Activated naive CD8-positive, alpha-beta T cell treated with anti-CD3 and anti-CD28 coated beads, Interleukin-2, amount 50 U/mL, for 16 hours (primary cell): ENCODE measurements around the gene IL13RA1.
A peak's percentile ranks its signal among the peaks of the same experiment; 100 is the strongest.
"Not testable (repeated sequence)": the region's sequence is repeated elsewhere in the genome, so short reads cannot be mapped to it uniquely, and the experiment has no call there.

Experiments used
- DNase-seq: peaks from one replicate; pipeline ENCODE4 v3.0.0-alpha.2; 2020; ENCODE audit warnings: low read depth, low spot score

IL13RA1 gene

GRCh38 chrX:118780509-118780908, 53.1 kb downstream of the IL13RA1 start:
- DNase-seq: no peak

- no peak for DNase-seq
Measured at GRCh38 chrX:118780911-118781310, 53.5 kb downstream of the IL13RA1 start.

GRCh38 chrX:118795528-118796280, 68.3 kb downstream of the IL13RA1 start:
- DNase-seq: no peak

- no peak for DNase-seq
Measured at GRCh38 chrX:118802857-118803256, 75.5 kb downstream of the IL13RA1 start.

DNA sequence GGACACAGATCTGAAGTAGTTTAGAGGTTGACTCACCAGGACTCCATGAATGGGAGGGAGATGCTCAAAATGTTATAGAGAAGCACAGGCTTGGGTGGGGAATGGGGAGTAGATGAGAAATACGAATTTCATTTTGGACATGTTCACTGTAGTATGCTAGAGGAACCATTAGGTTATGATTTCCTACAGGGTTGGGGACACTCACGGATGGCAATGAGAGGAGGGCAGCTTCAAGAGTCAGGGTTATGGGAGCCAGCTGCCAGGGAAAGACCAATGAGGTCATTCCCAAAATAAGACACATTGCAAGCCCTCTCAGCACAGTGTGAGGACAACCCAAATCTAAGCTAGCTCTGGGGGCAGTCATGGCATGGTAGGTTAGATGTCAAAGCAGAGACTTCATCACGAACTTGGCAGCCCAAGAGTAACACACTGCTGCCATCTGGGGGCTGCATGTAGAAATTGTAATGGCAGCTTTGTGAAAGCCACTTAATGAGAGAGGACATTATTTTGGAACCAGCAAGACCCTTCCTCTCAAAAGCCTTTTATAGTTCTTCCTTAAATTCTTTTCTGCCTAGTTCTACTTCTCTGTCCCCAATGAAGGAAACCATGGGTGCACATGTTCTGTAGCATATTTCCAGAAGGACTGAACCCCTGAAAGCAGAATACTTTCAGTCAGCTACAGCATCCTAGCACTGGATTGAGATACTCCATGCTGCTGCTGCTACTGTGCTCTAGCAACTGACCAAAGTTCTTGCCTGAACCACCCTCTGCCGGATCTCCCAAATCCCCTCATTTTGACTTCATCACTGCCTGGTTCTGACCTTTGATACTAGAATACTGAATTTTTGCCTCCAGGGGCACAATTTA, 80.0 kb downstream of the IL13RA1 start:
- no peak for DNase-seq

DNA sequence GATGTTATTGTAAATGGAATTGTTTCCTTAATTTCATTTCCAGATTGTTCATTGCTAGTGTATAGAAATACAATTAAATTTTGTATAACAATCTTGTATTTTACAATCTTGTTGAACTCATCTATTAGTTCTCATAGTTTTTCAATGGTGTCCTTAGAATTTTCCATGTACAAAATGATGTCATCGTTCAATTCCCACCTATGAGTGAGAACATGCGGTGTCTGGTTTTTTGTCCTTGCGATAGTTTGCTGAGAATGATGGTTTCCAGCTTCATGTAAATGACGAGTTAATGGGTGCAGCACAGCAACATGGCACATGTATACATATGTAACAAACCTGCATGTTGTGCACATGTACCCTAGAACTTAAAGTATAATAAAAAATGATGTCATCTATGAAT, 89.9 kb downstream of the IL13RA1 start:
- DNase-seq: not testable (repeated sequence)

GRCh38 chrX:118823263-118824172, 96.1 kb downstream of the IL13RA1 start, which contains the start of gene ZCCHC12:
TSS of gene ZCCHC12 (plus strand) at chrX:118823824. CDS start at chrX:118825245, 1,421 bp downstream.
- no peak for DNase-seq

- no peak for DNase-seq
Measured at GRCh38 chrX:118824173-118824730, 96.8 kb downstream of the IL13RA1 start.

- no peak for DNase-seq
Measured at GRCh38 chrX:118825227-118825626, 97.8 kb downstream of the IL13RA1 start.

DNA sequence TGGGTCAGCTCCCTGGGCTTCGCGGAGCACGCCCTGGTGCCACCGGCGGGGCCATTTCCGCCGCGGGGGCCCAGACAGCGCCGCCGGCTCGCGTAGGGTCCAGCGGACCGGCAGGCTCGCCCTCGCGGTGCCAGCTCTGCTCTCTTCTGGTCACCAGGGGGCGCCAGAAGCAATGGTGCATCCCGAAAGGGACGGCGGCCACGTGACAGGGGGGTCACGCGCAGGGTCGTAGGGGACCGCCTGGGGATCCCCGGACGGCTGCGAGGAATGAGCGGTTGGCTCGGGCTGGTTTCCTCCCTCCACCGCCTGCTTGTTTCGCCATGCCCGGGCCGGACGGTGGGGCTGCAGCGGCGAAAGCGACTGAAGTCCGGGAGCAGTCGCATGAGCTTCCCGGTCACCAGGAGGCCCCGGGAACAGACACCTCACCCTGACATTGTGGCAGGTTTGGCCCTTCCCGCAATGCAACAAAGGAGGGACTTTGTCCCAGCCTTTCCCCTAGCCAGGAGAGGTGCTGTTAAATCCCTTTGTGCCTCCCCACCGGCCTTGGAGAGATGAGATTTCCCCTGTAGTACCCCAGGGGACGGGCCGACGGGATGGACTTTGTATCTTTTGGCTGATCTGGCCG, 112.0 kb downstream of the IL13RA1 start:
- DNase-seq: peak; percentile 3
